Activated CD8-positive, alpha-beta T cell treated with anti-CD3 and anti-CD28 coated beads for 36 hours (primary cell): ENCODE data around the gene CDC14C. TPM values are rescaled to one million over a fixed set of nuclear protein-coding genes. Genes with fewer than 3 reads are reported as not detected.
"Not testable (repeated sequence)": the region's sequence is repeated elsewhere in the genome, so short reads cannot be mapped to it uniquely, and the experiment has no call there.

Experiments
- ATAC-seq: fragments of 200-7000 bp; cut with Tn5 transposase; one replicate; pipeline ENCODE4 v1.10.0; 2021; ENCODE audit warnings: mild to moderate bottlenecking, moderate library complexity
- CTCF ChIA-PET: fragments of 350-600 bp; sonication (Branson Sonifier 250); formaldehyde crosslinking; loops from one replicate; lab custom pipeline; 2021; ENCODE audit warnings: antibody characterized with exemption; lab: Charles Lee
- POLR2A ChIA-PET: fragments of 350-600 bp; sonication (Branson Sonifier 250); formaldehyde crosslinking; loops from one replicate; lab custom pipeline; 2021; ENCODE audit warnings: antibody characterized with exemption; lab: Charles Lee
- DNase-seq: peaks from one replicate; pipeline ENCODE4 v3.0.0-alpha.2; 2020
- H3K27ac Mint-ChIP-seq: one replicate; pipeline ENCODE4 v1.8.0; 2021; ENCODE audit warnings: mild to moderate bottlenecking, mixed read lengths
- H3K27me3 Mint-ChIP-seq: one replicate; pipeline ENCODE4 v1.8.0; 2021; ENCODE audit warnings: mixed read lengths
- H3K36me3 Mint-ChIP-seq: one replicate; pipeline ENCODE4 v1.8.0; 2021; ENCODE audit warnings: low read depth, mixed read lengths
- H3K4me1 Mint-ChIP-seq: one replicate; pipeline ENCODE4 v1.8.0; 2021; ENCODE audit warnings: low read depth, mixed read lengths
- H3K4me3 Mint-ChIP-seq: one replicate; pipeline ENCODE4 v1.8.0; 2021; ENCODE audit warnings: mild to moderate bottlenecking, moderate library complexity, mixed read lengths
- H3K9me3 Mint-ChIP-seq: one replicate; pipeline ENCODE4 v1.8.0; 2021; ENCODE audit warnings: mixed read lengths
- CTCF ChIP-seq: fragments of 200-600 bp; IDR thresholded peaks from one replicate; pipeline ENCODE4 v1.8.0; 2022; ENCODE audit warnings: antibody characterized with exemption, mild to moderate bottlenecking
- intact Hi-C: fragments of 100-400 bp; cut with micrococcal nuclease; formaldehyde crosslinking; loops from one replicate; pipeline ENCODE4 v1.10.0; 2022
- total RNA-seq, 2 experiments: library from RNA; stranded (reverse); gene quantifications; one replicate each; pipeline ENCODE4 v1.2.3, GENCODE V29; 2021

CDC14C gene
- total RNA-seq, 2 experiments from 2014 or later = not detected

DNA sequence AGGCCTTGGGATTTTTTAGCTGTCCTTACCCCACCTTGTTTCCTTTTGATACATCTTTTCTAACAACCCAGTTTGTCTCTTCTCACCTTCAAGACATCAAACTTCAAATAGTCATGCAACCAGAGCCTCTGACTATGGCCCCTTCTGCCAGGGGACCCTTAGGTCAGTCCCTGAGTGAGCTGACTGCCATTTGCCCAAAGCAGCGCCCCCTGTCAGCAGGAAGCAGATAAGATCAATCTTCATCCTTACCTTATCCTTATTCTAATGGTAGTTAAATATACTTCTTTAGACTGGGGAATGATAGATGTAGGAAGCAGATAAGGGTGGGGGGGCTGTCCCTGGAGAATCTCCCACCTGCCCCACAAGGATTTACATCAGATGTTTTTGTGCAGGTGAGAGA lies 29.8 kb upstream of the CDC14C start:
- H3K4me1 Mint-ChIP-seq = no peaks in the 10 kb centered on the region
- H3K36me3 Mint-ChIP-seq = no peaks in the 10 kb centered on the region
- POLR2A ChIA-PET = no interaction called here
- ATAC-seq (no peak), DNase-seq (no peak)
- CTCF ChIA-PET = no interaction called here
- no peaks in the 10 kb centered on the region for H3K9me3 Mint-ChIP-seq
- no peak for TF ChIP-seq CTCF
- H3K27me3 Mint-ChIP-seq = no peaks in the 10 kb centered on the region
- H3K4me3 Mint-ChIP-seq = no peak overlapping the region
- intact Hi-C loops = no loop called here
- H3K27ac Mint-ChIP-seq = no peak overlapping the region

DNA sequence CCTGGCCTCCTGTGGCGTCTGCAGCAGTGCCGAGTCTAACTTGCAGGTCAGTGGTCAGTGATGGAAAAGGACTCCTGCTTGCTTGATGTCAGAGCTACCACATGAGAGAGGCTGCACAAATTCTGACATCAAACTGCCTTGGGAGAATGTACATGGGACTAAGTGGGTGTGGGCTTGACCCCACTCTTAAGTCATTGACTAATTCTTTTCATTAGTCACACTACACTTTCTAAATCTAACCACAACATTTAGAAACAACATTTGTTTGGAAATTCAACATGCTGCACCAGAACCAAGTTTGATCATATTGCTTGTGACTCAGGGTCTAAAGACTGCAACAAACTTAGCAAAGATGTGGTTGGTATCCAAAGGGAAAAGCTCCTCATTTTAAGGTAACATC lies 24.4 kb upstream of the CDC14C start:
- Mint-ChIP-seq H3K9me3 (no peaks in the 10 kb centered on the region), H3K4me3 (no peak overlapping the region), H3K27ac (no peak overlapping the region), H3K27me3 (no peaks in the 10 kb centered on the region), H3K4me1 (no peaks in the 10 kb centered on the region), H3K36me3 (no peaks in the 10 kb centered on the region)
- ATAC-seq = no peak
- intact Hi-C loops = no loop called here
- ChIA-PET POLR2A (no interaction called here), CTCF (no interaction called here)
- no peak for TF ChIP-seq CTCF
- DNase-seq = no peak

- Mint-ChIP-seq H3K4me3 (no peak overlapping the region), H3K27me3 (no peaks in the 10 kb centered on the region), H3K9me3 (peaks cover 3% of the 10 kb centered on the region), H3K36me3 (no peaks in the 10 kb centered on the region), H3K27ac (no peak overlapping the region), H3K4me1 (no peaks in the 10 kb centered on the region)
- no peak for TF ChIP-seq CTCF
- POLR2A ChIA-PET = no interaction called here
- DNase-seq (no peak), ATAC-seq (no peak)
- intact Hi-C loops = no loop called here
- CTCF ChIA-PET = no interaction called here
These were observed 22.4 kb upstream of the CDC14C start for GRCh38 chr7:48901966-48902365.

- intact Hi-C loops = no loop called here
- Mint-ChIP-seq H3K36me3 (no peaks in the 10 kb centered on the region), H3K9me3 (peaks cover 7% of the 10 kb centered on the region), H3K4me3 (no peak overlapping the region), H3K27ac (no peak overlapping the region), H3K27me3 (no peaks in the 10 kb centered on the region), H3K4me1 (no peaks in the 10 kb centered on the region)
- ATAC-seq (no peak), DNase-seq (no peak)
- CTCF ChIA-PET = no interaction called here
- POLR2A ChIA-PET = interaction anchor here (0.6 kb wide), 1 partner anchor 12 kb away, joined by 3 read pairs; no protein-coding TSS in a partner anchor
- no peak for TF ChIP-seq CTCF
These were observed 19.4 kb upstream of the CDC14C start for GRCh38 chr7:48904975-48905374.

- ATAC-seq, H3K27me3 Mint-ChIP-seq, H3K9me3 Mint-ChIP-seq, H3K27ac Mint-ChIP-seq, CTCF ChIA-PET, intact Hi-C loops, POLR2A ChIA-PET, DNase-seq, H3K36me3 Mint-ChIP-seq, H3K4me3 Mint-ChIP-seq, H3K4me1 Mint-ChIP-seq: not testable (repeated sequence)
These were observed 18.7 kb upstream of the CDC14C start for GRCh38 chr7:48905686-48906085.

DNA sequence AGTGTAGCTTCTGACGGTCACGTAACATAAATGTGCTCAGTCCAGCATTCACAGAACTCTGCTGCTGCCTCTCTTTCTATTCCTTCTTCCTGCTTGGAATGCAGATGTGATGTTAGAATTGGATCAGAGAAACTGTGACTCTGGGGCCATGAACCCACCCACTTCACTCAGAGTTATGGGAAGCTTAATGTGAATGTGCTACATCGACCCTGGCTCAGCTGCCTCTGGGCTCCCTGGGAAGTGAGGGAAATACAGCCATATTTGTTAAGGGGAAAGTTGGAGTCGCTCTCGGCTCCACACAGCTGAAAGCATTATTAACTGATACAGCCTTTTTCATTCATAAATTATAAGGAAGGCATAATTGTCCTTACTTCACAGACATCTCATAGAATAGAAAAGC lies 14.5 kb upstream of the CDC14C start:
- CTCF ChIA-PET, DNase-seq, H3K4me1 Mint-ChIP-seq, H3K36me3 Mint-ChIP-seq, ATAC-seq, POLR2A ChIA-PET, H3K4me3 Mint-ChIP-seq, intact Hi-C loops, H3K27ac Mint-ChIP-seq, H3K27me3 Mint-ChIP-seq: not testable (repeated sequence)
- H3K9me3 Mint-ChIP-seq = peaks cover 16% of the 10 kb centered on the region
